Gastroesophageal sphincter (tissue), 3 donors: ENCODE data around the gene LSAMP.

ENCODE experiments used
- CTCF ChIP-seq, 4 experiments: fragments of 200-600 bp in 2 of 4; fragments of 450-650 bp in 2 of 4; sonication (generic) in 1 of 4; IDR thresholded peaks; one replicate each; pipeline ENCODE4 v1.5.1; 2017 to 2019; ENCODE audit warnings: antibody characterized with exemption in 4 of 4, mild to moderate bottlenecking in 2 of 4, moderate library complexity in 2 of 4
- EP300 ChIP-seq: sonication (generic); formaldehyde crosslinking; IDR thresholded peaks from one replicate; pipeline ENCODE4 v1.6.1; 2017; ENCODE audit warnings: antibody characterized with exemption, mild to moderate bottlenecking
- POLR2A ChIP-seq, 2 donors: fragments of 450-650 bp; IDR thresholded peaks; one replicate each; pipeline ENCODE4 v1.6.1; 2017; ENCODE audit warnings: antibody characterized with exemption in 2 of 2, mild to moderate bottlenecking in 2 of 2, moderate library complexity in 1 of 2
- POLR2AphosphoS5 ChIP-seq: sonication (generic); formaldehyde crosslinking; IDR thresholded peaks from one replicate; pipeline ENCODE4 v1.6.1; 2017; ENCODE audit warnings: antibody characterized with exemption

GRCh38 chr3:116445990-116446389 lies 703 bp upstream of the LSAMP start:
- TF ChIP-seq CTCF (IDR thresholded peaks at IDR 0.05) (no peak), POLR2AphosphoS5 (no peak), EP300 (no peak), POLR2A (IDR thresholded peaks at IDR 0.05) (no peak)
